ENCODE data around the gene COL28A1.

- TF ChIP-seq, protein P1, sequence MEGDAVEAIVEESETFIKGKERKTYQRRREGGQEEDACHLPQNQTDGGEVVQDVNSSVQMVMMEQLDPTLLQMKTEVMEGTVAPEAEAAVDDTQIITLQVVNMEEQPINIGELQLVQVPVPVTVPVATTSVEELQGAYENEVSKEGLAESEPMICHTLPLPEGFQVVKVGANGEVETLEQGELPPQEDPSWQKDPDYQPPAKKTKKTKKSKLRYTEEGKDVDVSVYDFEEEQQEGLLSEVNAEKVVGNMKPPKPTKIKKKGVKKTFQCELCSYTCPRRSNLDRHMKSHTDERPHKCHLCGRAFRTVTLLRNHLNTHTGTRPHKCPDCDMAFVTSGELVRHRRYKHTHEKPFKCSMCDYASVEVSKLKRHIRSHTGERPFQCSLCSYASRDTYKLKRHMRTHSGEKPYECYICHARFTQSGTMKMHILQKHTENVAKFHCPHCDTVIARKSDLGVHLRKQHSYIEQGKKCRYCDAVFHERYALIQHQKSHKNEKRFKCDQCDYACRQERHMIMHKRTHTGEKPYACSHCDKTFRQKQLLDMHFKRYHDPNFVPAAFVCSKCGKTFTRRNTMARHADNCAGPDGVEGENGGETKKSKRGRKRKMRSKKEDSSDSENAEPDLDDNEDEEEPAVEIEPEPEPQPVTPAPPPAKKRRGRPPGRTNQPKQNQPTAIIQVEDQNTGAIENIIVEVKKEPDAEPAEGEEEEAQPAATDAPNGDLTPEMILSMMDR (conservative IDR thresholded peaks at IDR 0.05; ENCODE audit: low read length), result no peak
- TF ChIP-seq EZH2phosphoT487 (IDR thresholded peaks at IDR 0.05; ENCODE audit: borderline replicate concordance), result no peak
Measured at GRCh38 chr7:7351156-7351555, 184.5 kb downstream of the COL28A1 start.
